HG03378 (cell line): ENCODE measurements around the gene NOC2L.
"Not testable (repeated sequence)": the region's sequence is repeated elsewhere in the genome, so short reads cannot be mapped to it uniquely, and the experiment has no call there.

Source experiments
- ATAC-seq: cut with Tn5 transposase; IDR thresholded peaks from one replicate; pipeline ENCODE4 v1.9.1; 2021; ENCODE audit warnings: mild to moderate bottlenecking, moderate library complexity; ENCODE audit not compliant: unreplicated experiment

The NOC2L gene

DNA sequence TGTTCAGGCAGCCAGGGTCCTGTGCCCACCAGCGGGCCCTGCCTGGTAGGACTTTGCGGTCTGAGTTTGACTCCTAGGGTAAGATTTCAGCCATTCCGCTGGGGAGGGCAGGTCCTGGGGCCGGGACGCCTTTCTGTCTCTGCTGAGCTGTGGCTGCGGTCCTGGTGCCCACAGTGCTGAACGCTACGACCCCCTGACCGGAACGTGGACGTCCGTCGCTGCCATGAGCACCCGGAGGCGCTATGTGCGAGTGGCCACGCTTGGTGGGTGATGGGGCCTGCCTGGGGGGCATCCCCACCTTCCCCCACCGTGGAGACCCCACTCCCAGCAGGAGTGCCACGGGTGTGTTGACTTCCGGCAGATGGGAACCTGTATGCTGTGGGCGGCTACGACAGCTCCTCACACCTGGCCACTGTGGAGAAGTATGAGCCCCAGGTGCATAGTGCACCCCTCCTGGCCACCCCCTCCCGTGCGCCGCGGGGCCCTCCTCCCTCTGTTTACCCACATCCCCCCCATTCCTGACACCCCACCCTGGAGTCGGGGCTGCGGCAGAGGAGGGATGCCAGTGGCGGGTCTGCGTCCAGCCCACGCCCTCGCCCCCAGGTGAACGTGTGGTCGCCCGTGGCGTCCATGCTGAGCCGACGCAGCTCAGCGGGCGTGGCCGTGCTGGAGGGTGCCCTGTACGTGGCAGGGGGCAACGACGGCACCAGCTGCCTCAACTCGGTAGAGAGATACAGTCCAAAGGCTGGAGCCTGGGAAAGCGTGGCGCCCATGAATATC lies 4.9 kb upstream of the NOC2L start:
- ATAC-seq, result no peak

DNA sequence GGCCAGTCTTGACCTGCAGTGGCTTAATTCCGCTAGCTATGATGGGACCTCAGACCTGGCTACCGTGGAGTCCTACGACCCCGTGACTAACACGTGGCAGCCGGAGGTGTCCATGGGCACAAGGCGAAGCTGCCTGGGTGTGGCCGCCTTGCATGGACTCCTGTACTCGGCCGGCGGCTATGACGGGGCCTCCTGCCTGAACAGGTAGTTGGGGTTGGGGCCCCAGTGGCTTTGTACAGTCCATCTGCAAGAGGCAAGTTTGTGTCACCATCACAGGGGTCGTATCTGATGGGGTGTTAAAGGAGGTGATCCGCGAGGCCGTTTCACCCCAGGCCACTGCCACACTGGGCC lies 4.2 kb upstream of the NOC2L start:
- no peak for ATAC-seq

DNA sequence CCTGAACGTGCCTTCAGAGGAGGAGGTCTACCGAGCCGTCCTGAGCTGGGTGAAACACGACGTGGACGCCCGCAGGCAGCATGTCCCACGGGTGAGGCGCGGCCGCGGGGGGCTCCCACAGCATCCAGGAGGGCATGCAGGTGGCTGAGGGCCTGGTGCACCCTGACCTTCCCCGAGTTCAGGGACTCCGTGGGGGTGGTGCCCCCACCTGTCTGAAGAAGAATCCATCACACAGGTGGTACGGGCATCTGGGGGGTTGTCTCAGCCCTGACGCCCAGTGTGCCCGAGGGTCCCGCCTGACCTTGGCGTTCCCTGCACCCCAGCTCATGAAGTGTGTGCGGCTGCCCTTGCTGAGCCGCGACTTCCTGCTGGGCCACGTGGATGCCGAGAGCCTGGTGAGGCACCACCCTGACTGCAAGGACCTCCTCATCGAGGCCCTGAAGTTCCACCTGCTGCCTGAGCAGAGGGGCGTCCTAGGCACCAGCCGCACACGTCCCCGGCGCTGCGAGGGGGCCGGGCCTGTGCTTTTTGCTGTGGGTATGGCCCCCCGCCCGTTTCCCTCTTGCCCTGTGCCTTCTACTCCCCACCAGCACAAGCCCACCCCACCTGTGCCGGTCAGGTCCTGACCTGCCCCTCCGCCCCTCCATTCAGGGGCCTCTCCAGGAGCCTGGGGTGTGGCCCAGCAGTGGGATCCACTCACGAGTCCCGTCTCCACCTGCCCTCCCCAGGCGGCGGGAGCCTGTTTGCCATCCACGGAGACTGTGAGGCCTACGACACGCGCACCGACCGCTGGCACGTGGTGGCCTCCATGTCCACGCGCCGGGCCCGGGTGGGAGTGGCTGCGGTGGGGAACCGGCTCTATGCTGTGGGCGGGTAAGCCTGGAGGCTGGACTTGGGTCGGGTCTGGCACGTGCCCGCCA lies 3.6 kb upstream of the NOC2L start:
- ATAC-seq, result no peak

DNA sequence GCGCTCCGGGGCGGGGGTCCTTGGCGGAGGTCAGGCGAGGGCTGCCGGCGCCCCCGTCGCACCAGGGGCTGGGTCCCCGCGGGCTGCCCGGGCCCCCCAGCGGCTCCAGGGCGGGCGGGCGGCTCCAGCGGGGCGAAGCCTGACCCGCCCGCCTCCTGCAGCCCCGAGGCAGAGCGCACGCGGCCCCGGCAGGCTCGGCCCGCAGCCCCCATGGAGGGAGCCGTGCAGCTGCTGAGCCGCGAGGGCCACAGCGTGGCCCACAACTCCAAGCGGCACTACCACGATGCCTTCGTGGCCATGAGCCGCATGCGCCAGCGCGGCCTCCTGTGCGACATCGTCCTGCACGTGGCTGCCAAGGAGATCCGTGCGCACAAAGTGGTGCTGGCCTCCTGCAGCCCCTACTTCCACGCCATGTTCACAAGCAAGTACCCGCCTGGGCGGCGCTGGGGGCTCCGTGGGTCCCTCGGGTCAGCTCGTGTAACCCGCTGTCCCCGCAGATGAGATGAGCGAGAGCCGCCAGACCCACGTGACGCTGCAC lies 2.1 kb upstream of the NOC2L start:
- no peak for ATAC-seq

DNA sequence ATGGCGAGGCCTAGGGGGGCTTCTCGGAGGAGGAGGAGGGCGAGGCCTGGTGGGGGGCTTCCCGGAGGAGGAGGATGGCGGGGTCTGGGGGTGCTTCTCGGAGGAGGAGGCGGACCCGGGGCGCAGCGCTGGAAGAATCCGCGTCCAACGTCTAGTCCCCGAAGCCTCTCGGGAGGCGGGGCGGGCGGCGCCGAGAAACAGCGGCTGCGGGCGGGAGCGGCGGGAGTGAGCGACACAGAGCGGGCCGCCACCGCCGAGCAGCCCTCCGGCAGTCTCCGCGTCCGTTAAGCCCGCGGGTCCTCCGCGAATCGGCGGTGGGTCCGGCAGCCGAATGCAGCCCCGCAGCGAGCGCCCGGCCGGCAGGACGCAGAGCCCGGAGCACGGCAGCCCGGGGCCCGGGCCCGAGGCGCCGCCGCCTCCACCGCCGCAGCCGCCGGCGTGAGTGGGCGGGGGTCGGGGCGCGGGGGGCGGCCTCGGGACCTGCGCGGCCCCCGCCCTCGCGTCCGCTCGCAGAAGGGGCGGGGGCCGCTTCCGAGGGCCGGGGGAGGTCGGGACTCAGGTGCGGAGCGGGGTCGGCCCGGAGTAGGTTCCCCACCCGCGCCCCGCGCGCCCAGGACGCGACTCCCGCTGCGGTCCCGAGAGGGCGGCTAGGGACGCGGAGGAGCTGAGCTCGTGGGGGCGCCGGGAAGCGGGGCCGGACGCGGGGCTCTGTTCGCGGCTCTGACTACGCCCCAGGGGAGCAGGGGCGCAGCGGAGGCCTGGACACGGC lies 1.5 kb upstream of the NOC2L start, which contains the start of gene KLHL17:
Gene KLHL17, plus strand, starts transcription at position 222 of the 769 bp plus-strand sequence. Its CDS starts 110 bp downstream, at position 332.
- no peak for ATAC-seq

DNA sequence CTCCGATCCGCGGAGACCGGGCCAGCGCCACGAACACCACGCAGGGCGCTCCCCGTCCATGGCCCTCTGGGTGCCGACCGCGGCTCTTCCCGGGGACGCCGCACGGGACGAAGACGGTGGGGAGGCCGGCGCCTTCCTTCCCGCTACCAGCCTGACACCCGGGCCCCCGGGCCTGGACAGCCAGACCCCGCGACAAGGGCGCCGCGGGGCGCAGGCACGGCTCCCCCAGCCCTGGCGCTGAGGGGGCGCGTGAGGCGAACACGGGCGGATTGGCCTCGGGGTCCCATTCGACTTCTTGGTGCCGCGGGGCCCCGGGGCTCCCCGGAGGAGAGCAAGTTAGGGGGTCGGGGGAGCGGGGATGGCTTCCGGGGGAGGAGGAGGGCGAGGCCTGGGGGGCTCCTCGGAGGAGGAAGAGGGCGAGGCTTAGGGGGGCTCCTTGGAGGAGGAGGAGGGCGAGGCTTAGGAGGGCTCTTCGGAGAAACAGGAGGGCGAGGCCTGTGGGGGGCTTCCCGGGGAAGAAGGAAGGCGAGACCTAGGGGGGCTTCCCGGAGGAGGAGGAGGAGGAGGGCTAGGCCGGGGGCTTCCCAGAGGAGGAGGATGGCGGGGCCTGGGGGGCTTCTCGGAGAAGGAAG lies 791 bp upstream of the NOC2L start:
- ATAC-seq, result no peak

DNA sequence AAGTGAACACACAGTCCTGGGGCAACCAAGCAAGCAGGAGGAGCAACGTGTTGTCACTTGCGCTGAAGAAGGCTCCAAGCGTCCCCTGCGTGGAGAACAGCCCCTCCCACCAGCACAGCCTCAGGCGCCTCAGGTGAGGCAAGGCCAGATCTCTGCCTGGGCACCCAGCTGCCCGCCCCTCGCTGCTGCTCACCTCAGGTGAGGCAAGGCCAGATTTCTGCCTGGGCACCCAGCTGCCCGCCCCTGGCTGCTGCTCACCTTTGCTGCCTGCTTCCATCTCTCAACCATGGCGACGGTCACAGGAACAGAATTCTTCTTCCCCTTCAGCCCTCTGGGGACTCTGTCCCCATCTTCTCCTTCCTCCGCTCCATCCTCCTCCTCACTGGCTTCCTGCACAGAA lies 2.4 kb downstream of the NOC2L start:
- ATAC-seq, result no peak

DNA sequence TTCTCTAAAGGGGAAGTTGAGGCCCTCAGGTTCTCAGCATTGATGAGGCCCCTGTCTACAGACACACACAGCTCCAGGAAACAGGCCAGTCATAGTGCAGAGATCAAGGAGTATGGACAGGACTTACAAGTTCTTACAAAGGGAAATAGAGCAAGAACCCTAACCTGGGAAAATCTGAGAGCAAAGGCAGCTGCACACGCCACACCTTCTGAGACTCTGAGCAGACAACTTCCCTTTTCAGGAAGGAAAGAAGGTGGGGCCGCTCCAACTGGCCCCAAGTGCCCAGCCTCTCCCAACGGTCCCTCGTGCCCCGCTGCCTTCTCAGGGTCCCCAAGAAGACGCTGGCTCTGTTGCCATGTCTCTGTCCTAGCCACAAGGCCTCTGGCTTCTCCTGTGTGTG lies 3.6 kb downstream of the NOC2L start:
- ATAC-seq, result no peak

DNA sequence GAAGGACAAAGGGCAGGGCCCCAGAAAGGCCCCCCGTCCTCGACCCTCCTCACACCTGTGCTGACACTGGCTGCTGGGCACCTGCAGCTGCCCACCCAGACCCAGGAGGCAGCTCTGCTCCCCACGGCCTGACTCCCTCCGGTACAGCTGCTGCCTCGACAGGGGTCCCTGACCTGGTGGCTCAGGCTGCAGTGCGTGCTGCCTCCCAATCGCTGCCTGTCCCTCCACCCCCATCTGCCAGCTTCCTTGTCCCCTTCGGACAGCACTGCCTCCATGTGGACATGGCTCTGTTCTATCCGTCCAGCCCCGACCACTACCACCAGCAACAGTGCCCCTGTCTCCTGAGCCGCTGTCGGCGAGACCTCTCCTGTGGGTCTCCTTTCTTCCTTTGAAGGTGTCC lies 4.1 kb downstream of the NOC2L start:
- no peak for ATAC-seq

DNA sequence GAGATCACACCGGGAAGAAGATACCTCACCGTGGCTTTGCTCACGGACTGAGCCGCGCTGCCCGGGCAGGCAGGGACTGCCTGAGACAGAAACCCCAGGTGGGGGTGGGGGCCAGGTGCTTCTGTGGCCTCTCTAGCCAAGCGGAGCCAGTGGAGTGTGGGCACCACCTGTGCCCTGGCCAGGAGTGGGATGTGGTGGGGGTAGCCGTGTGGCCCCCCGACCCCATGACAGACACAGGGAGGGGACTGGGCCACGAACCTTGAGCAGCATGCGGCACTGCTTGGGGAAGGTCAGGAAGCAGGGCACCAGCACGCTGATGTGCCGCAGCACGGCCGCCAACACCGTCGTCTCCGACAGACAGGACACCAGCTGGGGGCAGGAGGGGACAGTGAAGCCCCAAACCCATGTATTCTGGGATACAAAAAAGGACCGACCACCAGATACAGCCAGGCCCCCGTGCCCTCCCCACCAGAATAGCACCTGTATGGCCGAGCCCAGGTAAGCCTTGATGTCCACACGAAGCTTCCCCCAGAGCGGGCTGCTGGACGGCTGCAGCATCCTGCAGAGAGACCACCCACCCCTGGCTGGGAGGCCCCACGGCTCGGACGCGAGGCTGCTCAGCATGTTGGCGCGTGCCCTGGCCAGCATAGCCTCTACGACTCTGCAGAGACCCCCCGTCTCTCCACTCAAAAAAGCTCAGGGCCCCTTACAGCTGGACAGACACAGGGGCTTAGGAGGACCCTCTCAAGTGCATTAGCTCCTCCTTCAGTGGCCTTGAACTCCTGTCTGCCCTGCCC lies 5.3 kb downstream of the NOC2L start:
- no peak for ATAC-seq

DNA sequence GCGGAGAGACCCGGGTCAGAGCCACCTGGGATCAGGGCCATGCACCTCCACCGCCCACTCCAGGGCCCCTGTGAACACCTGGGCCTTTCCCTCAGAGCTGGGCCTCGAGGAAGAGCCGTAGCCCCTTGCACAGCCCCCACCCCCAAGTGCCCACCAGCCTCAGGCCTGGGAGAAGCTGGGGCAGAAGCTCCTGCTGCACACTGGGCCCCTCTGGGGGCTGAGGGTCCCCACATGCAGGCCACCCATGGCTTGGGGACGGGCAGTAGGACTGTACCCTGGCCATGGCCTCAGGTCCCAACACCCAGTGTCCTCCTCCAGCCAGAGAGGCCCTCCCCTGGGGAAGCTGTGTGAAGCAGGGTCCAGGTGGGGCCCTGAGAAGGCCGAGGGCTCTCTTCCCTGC lies 6.5 kb downstream of the NOC2L start:
- ATAC-seq, result no peak

DNA sequence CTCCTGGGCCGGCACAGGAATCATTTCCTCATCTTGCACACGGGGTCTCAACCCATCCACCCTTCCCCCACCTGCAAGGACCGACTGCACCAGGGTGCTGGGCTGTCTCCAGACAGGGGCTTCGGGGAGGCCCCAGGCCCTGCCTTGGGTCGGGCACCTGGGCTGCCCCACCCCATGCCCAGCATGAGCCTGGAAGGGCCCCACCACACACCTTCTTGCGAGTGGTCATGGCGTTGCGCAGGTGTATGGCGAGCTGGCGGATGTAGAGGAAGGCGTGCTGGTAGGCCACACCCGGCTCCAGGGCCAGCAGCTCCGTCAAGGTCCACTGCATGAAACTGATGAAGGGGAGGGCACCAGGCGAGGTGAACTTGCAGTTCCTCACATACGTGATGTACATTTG lies 6.9 kb downstream of the NOC2L start:
- no peak for ATAC-seq

DNA sequence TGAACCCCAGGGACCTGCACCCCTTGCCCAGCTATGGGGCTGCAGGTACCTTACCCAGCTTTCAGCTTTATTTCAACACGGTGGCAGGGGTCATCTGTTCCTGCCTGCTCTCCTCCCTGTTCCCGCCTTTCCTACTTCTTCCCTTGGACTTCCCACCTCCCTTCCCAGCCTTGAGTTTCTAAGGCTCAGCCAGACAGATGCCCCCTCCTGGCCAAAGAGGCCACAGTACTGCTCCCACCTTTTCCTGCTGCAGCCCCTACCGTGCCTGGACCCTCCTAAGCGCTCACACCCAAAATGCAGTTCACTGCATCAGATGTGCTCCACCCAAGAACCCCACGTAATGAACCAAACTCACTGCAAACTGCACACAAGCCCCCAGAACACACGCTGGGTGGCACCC lies 7.7 kb downstream of the NOC2L start:
- no peak for ATAC-seq

DNA sequence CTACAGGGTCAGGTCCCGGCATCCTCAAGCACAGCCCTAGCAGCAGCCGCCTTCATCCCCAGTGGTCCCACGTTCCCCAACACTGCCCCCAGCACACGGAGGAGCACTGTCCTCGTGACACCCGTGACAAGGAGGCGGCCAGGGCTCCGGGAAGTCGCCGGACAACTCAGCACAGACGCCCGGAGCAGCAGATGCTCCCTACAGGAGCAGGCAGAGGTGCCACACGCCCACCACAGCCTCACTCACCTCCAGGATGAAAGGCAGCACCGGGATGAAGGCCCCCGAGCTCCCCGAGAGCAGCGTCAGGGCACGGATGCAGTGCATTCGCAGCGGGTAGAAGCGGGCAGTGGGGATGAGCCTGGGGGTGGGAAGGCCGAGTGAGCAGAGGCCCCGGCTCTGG lies 8.2 kb downstream of the NOC2L start:
- ATAC-seq, result no peak

DNA sequence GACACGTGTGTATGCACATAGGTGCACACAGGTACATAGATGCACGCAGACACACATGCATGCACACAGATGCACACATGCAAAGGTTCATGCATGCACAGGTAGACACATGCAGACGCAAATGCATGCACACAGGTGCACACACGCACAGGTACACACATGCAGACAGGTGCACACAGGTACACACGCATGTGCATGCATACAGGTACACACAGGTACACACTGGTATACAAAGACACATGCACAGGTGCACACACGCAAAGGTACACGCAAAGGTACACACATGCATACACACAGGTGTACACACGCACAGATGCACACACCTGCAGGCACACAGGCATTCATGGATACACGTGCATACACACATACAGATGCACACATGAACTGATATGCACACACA lies 8.8 kb downstream of the NOC2L start:
- no peak for ATAC-seq

DNA sequence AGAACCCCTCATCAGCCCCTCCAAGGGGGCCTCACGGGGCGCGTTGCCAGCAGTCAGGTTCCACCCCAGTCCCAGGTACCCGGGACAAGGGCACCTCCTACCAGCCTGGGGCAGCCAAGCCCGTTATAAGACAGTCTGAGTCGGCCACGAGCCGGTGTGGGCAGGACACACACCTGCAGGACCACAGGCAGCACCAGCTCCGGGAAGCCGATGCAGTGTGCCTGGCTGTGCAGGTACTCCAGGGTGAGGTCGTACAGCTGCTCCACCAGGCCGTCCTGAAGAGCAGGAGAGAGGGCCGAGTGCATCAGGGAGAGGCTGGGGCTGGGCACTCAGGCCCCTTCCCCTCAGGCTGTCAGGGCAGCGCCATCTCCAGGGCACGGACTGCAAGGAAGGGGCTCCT lies 11.1 kb downstream of the NOC2L start:
- ATAC-seq, result no peak

DNA sequence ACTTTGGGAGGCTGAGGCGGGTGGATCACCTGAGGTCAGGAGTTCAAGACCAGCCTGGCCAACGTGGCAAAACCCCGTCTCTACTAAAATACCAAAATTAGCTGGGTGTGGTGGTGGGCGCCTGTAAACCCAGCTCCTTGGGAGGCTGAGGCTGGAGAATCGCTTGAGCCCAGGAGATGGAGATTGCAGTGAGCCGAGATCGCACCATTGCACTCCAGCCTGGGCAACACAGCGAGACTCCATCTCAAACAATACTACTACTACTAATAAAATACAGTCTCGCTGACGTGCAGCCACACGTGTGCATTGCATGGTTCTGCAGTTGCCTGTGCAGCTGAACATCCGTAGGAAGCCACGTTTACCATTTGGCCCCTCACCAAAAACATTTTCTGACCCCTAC lies 12.2 kb downstream of the NOC2L start:
- ATAC-seq, result not testable (repeated sequence)

DNA sequence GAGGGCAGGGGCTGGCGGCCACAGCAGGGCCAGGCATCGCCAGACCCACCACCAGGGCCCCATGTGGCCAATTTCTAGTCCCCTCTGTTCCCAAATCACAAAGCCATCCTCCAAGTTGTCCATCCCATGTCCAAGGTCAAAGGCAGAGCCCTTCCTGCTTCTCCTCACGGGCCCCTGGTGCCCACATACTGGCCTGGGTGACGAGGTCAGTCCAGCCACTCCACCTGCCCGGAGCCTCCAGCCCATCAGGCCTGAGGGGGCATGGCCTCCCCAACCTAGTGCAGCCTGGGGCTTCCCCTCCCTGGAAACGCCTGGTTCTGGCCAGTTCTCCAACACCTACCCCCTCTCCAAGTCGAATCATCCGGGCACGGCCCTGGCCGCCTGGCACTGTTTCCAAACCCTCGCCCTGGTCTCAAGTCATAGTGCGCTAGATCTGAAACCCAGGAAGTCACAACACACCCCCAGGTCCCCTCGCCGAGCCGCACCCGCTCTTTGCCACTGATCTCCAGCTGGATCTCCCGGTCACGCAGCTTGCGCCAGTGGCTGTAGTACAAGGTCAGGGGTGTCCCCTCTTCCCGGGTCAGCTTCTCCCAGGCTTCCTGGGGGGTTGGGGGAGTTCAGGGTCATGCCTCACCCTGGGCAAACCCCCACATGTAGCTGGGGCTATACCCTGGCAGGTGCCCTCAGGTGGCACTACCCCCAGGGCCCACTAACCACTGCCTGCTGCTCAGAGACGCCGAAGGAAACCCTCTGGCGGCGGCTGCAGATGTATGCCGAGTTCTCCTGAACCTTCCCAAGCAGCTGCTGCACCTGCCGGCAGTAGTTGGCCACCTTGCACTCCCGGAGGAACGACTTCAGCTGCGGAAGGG lies 13.1 kb downstream of the NOC2L start:
- ATAC-seq, result no peak
